Measurements from ENCODE around the gene DCUN1D3.
"Not testable (repeated sequence)": the region's sequence is repeated elsewhere in the genome, so short reads cannot be mapped to it uniquely, and the experiment has no call there.

Gene DCUN1D3, protein sequence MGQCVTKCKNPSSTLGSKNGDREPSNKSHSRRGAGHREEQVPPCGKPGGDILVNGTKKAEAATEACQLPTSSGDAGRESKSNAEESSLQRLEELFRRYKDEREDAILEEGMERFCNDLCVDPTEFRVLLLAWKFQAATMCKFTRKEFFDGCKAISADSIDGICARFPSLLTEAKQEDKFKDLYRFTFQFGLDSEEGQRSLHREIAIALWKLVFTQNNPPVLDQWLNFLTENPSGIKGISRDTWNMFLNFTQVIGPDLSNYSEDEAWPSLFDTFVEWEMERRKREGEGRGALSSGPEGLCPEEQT

DNA sequence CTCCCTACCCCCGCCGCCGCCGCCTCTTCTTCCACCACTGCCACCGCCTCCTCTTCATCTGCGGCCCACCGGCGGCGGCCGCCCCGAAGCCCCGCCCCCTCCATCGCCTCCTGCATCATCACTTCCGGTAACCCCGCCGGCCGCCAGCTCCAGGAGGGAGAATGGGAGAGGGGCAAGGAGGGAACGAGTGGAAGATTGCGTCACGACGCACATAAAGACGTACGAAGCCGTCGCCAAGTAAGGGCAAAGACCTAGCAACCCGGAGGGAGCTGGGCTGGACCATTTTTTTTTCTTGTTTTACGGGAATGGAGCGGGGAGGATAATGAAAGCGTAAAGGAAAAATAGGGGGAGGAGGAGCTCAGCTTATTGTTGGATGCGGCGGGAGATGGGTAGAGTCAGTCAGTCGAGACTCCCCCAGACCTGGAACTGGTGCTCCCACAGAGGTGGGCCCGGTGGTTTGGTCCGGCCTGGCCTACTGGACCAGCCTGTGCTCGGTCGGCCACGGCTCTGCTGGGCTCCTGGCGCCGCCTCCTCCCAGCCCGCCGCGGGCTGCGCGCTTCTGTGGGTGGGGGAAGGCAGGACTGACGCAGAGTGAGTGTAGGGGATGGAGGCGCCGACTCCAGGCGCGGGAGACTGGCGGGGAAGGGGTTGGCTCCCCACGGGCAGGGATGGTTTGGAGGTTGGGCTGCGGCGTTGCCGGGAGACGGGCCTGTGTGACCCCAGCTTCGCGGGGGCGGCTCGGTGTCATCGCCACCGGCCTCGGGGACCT is at the start of gene DCUN1D3, which contains the start of gene LYRM1:
Gene DCUN1D3 (minus strand): TSS at position 60 of the 769 bp plus-strand sequence. CDS start 37,820 bp downstream, outside the sequence.
Gene LYRM1 (plus strand): TSS at position 473 of the 769 bp plus-strand sequence. CDS start 14,785 bp downstream, outside the sequence.
- DNase-seq (ENCODE audit: low spot score) = peak; percentile 96

DNA sequence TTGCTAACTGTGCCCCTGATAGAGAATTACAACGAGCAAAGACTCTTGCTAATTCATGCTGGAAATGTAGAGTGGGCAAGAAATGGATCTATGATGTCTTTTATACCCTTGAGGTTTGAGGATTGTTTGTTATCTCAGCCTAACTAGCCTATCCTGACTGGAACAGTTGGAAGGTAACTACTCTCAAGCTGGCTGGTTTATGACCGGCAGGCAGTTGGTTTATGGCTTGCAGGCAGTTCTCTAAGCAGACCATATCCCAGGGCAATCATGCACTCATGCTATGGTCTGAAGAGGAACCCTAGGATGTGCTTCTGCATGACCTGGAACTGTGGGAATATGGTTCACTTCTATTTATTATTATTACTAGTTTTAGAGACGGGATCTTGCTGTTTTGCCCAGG is 49.5 kb upstream of the DCUN1D3 start:
- no peak for DNase-seq (ENCODE audit: low spot score)

DNA sequence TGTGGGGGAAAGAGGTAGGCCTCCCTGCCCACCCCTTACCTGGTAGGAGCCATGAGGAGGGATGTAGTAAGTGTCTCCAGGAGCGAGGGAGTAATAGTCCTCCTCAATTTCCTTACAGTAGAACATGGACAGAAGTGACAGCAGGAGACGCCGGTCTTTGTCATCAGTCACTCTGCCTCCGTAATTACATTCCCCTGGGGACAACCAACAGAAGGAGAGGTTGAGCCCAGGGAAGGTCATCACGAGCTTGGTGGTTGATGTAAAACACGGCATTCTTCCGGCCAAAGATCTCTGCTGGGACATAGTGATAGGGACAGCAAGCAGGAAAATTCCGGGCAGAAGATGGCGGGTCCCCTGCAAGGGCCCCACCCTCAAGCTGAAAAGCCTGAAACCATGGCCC is 48.3 kb upstream of the DCUN1D3 start:
- no peak for DNase-seq (ENCODE audit: low spot score)

DNA sequence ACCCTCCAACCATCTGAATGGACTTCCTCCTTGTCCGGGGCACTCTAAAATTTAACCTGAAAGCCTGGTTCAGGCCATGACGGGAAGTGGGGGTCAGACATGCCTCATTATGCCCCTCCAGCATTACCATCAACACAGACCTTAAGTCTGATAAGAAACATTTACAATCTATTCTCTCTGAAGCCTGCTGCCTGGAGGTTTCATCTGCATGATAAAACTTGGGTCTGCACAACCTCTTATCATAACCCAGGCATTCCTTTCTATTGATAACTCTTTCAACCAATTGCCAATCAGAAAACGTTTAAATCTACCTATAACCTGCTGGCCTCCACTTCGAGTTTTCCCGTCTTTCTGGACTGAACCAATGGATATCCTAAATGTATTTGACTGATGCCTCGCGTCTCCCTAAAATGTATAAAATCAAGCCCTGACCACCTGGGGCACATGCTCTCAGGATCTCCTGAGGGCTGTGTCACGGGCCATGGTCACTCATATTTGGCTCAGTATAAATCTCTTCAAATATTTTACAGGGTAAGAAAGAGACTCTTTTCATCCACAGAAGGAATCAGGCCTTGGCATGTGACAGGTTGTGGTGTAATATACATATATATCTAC is 46.0 kb upstream of the DCUN1D3 start:
- no peak for DNase-seq (ENCODE audit: low spot score)

DNA sequence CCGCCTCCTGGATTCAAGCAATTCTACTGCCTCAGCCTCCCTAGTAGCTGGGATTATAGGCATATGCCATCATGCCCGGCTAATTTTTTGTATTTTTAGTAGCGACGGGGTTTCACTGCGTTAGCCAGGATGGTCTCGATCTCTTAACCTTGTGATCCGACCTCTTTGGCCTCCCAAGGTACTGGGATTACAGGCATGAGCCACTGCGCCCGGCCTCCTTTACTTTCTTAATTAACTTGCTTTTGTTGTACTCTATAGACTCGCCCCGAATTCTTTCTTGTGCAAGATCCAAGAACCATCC is 45.4 kb upstream of the DCUN1D3 start:
- DNase-seq (ENCODE audit: low spot score) = not testable (repeated sequence)

DNA sequence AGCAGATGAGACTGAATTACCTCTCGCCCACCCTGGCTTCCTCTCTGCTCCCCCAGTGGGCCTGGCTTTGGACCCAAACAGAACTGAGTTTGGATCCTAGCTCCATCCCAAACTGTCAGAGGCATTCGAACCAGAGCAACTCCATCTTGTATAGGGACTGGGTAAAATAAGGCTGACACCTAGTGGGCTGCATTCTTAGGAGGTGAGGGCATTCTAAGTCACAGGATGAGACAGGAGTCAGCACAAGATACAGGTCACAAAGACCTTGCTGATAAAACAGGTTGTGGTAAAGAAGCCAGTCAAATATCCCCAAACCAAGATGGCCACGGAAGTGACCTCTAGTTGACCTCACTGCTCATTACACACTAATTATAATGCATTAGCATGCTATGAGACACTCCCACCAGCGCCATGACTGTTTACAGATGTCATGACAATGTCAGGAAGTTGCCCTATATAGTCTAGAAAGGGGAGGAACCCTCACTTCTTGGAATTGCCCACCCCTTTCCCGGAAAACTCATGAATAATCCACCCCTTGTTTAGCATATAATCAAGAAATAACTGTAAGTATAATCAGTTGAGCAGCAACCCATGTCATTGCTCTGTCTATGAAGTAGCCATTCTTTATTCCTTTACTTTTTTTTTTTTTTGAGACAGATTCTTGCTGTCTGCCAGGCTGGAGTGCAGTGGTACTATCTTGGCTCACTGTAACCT is 44.9 kb upstream of the DCUN1D3 start:
- DNase-seq (ENCODE audit: low spot score) = peak; percentile 44

DNA sequence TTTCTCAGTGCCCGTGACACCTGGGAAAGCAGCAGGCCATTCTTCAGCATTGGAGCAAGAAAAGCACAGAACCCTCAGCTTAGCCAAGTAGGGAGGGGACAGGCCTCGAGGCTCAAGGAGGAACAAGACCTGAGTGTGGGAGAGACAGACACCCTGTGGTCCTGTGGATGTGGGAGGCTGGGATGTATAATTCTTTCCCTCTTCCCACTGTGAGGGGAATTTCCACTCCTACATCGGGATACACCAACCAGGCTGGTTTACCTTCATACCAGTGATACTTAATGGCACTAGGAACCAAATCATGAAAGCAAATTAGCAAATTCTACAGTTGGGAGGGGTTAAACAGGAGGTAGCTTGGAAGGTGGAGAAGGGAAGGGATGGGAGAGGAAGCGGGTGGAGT is 42.1 kb upstream of the DCUN1D3 start:
- DNase-seq (ENCODE audit: low spot score) = no peak

DNA sequence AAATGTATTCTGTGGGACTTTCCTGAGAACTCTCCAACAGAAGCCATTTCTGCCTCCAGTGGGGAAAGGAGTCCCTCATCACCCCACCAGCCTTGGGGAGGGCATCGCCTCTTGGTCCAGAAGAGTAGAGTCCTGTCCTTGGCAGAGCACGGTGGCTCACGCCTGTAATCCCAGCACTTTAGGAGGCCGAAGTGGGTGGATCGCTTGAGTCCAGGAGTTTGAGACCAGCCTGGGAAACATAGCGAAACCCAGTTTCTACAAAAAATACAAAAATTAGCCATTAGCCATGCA is 41.4 kb upstream of the DCUN1D3 start:
- no peak for DNase-seq (ENCODE audit: low spot score)

DNA sequence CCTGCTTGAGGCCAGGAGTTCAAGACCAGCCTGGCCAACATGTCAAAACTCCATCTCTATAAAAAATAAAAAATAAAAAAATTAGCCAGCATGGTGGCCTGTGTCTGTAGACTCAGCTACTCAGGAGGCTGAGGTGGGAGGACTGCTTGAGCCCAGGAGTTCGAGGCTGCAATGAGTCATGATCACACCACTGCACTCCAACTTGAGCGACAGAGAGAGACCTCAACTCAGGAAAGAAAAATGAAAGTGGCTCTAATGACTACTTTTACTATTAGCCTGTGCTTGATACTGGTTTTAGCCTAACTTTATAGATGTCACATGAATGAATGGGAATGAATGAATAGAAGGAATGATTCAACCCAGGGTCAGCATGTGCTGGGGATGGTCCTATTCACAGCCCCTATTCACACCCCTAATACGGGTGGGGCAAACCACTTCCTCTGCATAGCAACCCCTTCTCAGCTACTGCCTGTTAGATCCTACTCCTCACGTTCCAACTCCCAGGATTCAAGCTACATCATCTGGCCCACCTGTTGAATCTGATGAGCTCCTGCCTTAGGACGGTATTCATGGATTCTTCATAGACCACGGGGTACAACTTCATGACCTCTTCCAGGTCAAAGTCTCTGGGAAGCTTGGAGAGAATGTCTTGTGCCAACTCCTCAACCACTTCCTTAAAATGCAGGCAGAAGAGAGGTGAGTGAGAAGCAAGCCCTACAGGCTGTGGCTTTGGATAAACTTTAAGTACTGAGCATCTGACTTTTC is 40.9 kb upstream of the DCUN1D3 start:
- peak; percentile 55 for DNase-seq (ENCODE audit: low spot score)

DNA sequence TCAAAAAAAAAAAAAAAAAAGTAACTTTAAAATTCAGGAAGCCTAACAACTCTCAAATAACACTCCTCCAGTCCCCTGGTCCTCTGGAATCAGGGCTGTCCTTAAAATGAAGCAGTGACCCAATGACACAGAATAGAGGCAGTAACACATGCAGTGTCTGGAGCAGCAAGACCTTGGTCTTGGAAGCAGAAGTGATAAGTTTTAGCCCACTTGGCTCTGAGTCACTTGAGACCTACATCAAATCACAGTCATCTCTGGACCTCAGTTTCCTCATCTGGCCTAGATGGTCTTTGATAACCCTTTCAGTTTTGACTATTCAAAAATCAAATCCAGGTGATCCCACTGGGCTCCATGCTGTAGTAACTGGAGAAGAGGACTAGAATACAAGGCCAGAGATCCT is 39.5 kb upstream of the DCUN1D3 start:
- DNase-seq (ENCODE audit: low spot score) = peak; percentile 73

DNA sequence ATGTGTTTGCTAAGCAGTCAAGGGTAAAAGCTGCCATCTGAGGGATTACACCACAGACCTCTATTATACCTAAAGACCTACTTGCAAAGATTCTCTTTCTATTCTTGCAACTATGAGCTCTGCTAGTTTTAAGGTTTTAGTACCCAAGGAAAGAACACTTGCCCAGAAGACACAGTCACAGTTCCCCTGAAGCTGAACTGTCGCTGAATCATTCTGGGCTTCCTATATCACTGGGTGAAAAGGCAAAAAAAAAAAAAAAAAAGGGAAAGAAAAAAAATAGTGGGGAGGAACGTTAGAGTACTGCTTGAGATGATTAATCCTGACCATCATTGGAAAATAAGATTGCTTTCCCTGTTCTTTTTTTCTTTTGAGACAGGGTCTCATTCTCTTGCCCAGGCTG is 38.3 kb upstream of the DCUN1D3 start:
- peak; percentile 78 for DNase-seq (ENCODE audit: low spot score)

DNA sequence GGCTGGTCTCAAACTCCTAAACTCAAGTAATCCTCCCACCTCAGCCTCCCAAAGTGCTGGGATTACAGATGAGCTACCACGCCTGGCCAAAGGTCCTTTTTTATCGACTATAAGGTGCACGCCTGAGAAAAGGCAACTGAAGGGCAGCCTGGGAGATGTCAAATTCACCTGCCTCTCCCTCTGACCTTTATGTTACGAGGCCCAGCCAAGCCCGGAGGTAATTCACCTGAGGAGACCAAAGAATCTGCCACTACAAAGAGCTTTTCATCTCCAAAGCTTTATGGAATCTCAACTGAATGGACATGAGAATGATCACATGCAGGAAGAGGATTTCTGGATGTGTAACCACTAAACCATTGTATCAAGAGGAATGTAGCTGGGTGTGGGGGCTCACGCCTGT is 37.6 kb upstream of the DCUN1D3 start:
- no peak for DNase-seq (ENCODE audit: low spot score)

DNA sequence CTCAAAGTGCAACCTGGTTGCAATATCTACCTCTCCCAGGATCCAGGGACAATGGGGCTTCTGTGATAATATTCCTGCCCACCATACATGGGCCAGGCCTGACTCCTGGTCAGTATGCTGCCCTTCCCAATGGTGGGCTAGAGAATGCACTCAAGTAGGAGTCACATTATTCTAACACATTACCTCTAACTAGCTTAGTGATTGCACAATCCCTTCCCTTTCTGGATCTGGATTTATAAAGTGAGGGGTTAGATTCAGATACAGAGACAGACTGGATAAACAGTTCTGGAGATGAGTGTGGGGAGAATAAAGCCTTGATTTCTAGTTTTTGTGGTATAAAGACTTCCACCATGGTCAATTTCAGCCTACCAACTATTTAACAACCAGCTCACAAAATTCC is 33.4 kb upstream of the DCUN1D3 start:
- DNase-seq (ENCODE audit: low spot score) = no peak

DNA sequence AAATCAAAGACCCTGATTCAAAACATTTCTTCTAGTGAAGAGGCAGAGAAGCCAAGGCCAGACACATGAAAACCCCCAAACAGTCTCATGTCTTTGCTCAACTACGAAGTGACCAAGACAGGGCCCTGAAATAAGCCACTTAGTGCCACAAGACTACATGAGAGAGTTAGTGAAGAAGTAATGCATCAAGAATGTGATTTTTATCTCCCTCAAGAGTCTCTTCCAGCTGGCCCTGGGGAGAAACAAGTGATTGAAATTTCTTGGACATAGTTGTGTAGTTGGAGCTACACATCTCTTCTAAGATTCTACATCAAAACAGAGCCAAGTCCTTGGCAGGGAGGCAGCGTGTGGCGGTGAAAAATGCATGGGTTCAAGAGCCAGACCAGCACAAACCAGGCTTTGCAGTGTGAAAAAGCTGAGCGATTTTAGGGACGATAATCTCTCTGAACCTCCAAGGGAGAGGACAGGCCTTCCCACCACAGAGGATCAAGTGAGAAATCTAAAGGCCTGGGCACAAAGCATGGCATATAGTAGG is 31.0 kb upstream of the DCUN1D3 start:
- DNase-seq (ENCODE audit: low spot score) = no peak

DNA sequence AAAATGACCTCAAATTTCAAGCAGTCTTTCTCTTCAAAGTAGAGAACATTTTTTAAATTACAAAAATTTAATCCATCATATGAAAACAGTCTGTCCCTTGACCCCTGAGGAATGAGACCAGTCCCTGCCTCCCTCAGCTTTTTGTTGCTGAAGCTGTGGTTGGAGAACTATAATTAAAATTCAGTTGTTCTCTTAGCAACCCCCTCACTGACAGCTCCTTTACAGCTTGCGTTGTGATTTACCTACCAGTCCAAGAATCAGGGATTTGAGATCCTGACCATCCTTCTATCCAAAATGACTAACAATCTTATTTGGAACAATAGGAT is 30.2 kb upstream of the DCUN1D3 start:
- DNase-seq (ENCODE audit: low spot score) = no peak

DNA sequence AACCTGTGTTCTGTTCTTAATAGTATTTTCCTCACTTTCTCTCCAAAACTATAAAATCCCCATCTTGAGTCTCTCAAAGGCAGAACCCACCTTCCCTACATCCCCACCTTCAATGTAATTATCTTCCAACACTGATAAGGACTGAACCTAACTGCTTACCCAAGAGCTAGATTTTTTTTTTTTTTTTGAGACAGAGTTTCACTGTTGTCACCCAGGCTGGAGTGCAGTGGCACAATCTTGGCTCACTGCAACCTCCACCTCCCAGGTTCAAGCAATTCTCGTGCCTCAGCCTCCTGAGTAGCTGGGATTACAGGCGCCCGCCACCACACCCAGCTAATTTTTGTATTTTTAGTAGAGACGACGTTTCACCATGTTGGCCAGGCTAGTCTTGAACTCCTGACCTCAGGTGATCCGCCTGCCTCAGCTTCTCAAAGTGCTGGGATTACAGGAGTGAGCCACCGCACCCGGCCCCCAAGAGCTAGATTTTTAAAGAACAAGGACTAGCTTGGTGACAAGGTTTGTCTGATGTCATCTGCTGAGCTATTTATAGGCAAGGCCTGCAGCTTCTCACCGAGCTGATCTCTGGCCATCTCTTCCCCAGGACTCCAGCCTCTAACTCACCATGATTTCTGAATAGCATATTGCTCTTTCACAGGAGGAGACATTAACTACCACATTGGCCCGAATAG is 29.7 kb upstream of the DCUN1D3 start:
- not testable (repeated sequence) for DNase-seq (ENCODE audit: low spot score)

DNA sequence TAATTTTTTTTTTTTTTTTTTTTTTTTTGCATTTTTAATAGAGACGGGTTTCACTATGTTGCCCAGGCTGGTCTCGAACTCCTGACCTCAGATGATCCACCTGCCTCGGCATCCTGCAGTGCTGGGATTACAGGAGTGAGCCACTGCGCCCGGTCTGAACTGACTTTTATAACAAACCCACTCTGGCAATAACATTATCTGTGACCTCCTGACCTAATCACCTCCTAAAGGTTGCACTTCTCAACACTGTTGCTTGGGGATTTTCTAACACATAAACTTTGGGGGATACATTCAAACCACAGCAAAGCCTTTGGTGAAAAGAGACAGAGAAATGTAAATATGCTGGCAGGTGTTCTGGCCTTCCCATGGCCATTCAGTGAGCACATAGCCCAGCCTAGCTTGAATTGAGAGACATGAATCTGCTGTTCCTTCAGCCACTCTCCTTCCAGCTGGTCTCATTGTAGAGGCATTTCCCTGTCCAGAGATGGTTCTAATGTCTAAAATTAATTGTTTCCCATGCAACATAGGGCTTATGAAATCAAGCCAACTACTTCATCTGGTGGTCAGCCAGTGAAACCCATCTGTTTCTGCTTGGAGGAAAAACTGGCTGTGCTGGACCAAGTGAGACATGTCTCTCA is 28.7 kb upstream of the DCUN1D3 start:
- no peak for DNase-seq (ENCODE audit: low spot score)

DNA sequence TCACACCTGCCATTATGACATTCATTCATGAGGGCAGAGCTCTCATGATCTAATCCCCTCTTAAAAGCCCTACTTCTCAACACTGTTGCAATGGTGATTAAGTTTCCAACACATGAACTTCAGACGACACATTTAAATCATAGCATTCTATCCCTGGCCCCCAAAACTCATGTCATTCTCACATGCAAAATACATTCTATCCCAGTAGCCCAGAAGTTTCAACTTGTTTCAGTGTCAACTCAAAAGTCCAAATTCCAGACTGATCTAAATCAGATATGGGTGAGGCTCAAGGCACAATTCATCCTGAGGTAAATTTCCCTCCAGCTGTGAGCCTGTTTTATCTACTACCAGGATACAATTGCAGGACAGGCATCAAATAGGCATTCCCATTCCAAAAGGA is 25.6 kb upstream of the DCUN1D3 start:
- DNase-seq (ENCODE audit: low spot score) = no peak

DNA sequence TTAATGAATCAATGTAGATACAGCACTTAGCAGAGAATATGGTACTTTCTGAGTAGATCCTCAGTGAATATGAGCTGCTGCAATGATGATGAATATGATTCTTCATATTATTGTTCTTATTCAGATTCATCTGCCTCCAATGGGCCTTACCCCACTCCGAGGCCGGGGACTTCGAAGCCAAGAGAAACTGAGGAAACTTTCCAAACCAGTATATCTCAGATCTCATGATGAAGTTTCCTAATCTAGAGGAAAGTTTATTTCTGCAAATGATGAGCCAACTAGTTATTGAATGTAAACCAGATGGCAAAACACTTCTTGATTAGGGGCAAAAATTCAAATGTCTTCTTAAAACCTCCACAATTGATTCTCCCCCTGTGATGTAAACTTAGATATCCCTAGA is 23.7 kb upstream of the DCUN1D3 start:
- no peak for DNase-seq (ENCODE audit: low spot score)

DNA sequence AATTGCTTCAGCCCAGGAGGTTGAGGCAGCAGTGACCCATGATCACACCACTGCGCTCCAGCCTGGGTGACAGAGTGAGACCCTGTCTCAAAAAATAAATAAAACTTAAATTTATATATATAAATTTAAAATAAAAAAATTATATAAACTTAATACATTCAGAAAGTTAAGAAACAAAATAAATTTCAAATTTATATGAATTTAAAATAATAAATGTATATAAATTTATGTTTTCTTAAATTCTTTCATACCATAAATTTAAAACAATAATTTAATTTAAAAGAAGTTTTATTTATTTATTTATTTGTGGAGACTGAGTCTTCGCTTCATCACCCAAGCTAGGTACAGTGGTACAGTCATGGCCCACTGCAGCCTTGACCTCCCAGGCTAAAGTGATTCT is 20.6 kb upstream of the DCUN1D3 start:
- no peak for DNase-seq (ENCODE audit: low spot score)

DNA sequence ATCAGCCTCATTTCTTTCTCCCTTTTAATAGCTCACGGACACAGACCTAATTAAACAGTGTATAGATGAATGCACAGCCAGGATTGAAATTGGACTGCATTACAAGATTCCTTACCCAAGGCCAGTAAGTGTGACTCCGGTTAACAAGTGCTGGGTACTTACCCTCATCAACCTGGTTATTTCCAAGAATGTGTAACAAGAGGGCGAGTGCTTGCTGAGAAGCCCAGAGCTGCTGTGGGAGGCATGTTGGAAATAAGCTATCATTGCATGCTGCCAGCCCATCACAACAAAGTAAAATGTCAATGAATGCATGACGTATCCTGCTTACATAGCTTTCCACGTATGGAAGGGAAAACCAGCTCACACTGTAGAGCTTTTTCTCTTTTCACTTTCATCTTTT is 19.9 kb upstream of the DCUN1D3 start:
- no peak for DNase-seq (ENCODE audit: low spot score)
